Mononuclear cell (primary cell): ENCODE results near the gene IL26. TPM values are rescaled to one million over a fixed set of nuclear protein-coding genes. Genes with fewer than 3 reads are reported as not detected.

Source experiments
- H3K27me3 ChIP-seq: 2 replicates; pipeline ENCODE4 v1.6.0; 2011; ENCODE audit warnings: low read length, control low read depth; ENCODE audit not compliant: insufficient read depth
- H3K4me1 ChIP-seq: 2 replicates; pipeline ENCODE4 v1.5.1; 2011; ENCODE audit warnings: mild to moderate bottlenecking, low read length, control low read depth; ENCODE audit not compliant: insufficient read depth
- H3K4me3 ChIP-seq: 2 replicates; pipeline ENCODE4 v1.5.1; 2011; ENCODE audit warnings: mild to moderate bottlenecking, low read length, moderate library complexity
- H3K9me3 ChIP-seq: 2 replicates; pipeline ENCODE4 v1.5.1; 2011; ENCODE audit warnings: low read depth, mild to moderate bottlenecking, control low read depth, low read length
- total RNA-seq: library from RNA; depleted of rRNA; stranded (reverse); fragments of >200 nt; gene quantifications from one replicate; pipeline ENCODE4 v1.2.3, GENCODE V29; 2012

Gene IL26
- 0.21 TPM for total RNA-seq

DNA sequence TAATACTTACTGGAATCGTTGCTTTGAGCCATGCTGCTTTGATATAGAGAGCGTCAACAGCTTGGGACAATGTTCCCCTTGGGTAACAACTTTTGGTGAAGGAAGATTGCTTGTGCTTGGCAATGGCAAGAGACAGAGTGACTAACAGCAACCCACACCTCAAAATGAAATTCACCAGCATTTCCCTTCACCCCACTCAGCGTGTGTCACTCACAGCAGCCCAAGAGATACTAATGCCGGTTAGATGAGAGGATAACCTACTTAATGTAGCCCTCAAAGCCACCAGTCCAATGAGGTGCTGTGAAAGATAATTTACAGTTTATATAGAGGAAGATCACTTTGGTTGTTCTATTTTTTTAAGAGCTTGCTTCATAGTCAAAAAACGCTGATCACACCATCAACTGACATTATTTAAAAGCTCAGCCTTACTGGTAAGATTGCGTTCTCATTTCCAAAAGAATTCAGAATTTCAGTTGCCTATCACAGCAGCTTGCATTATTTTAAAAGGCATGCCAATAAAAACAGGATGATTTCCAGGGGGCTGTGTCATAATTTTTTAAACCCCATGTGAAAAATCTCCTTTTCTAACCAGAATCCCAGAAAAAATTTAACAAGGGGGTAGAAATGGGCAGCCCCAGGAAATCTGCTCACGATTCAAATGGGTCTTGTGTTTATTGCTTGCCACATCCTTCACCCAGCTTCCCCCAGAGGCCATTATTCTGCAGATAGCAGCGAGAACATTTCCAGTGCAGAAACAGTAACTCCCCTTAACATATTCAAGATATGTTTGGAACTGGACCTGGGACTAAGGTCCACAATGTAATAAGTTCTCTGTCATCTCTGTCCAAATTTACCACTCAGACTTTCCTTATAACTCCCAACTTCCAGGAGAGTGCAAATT lies at the start of gene IL26:
Gene IL26, minus strand, starts transcription at position 235 of the 901 bp plus-strand sequence. Its CDS starts 54 bp downstream, at position 181.
- Histone ChIP-seq H3K9me3 (no peaks in the 10 kb centered on the region), H3K4me3 (no peak within 1 kb of the TSS)

DNA sequence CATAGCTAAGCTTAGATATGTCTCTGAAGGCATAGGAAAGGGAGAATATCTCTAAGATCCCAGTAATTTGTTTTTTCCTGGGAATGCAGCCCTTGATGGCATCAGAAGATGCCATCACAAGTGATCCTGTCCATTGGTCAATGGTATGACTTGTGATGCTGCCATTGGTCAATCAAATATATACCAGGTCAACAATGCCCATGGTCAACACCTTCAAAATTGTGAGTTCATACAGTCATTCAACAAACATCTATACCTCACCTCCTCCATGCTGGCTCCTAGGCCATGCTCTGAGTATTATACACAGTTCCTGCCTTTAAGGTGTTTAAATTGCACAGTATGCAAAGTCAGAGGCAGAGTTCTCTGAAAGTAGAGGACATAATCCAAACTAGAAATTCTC lies 47.1 kb upstream of the IL26 start:
- Histone ChIP-seq H3K4me1 (peaks cover 8% of the 10 kb centered on the region), H3K27me3 (no peaks in the 10 kb centered on the region), H3K9me3 (no peaks in the 10 kb centered on the region), H3K4me3 (no peak overlapping the region)

More for the DNA sequence above, at the start of gene IL26:
- Histone ChIP-seq H3K4me1 (peaks cover 5% of the 10 kb centered on the region), H3K27me3 (no peaks in the 10 kb centered on the region)

DNA sequence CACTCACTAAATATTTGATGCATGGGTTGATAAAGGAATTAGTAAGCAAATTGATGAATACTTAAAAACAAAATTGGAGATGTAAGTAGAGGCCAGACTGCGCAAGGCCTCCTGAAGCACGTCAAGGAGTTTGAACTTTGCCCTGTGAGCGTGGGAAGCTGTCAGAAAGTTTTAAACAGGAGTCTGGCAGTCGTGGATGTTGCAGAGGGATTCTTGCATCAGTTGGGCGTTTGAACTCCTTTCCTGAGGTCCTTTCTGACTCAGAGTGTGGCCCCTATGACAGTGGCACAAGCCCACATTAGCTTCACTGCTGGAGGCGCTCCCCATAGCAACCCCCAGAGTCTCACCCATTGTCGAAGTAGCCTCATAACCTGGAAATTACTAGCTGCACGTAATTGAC lies 45.7 kb upstream of the IL26 start:
- peaks cover 18% of the 10 kb centered on the region for H3K4me1 ChIP-seq
- H3K27me3 ChIP-seq: no peaks in the 10 kb centered on the region
- H3K4me3 ChIP-seq: no peak overlapping the region
- no peaks in the 10 kb centered on the region for H3K9me3 ChIP-seq

DNA sequence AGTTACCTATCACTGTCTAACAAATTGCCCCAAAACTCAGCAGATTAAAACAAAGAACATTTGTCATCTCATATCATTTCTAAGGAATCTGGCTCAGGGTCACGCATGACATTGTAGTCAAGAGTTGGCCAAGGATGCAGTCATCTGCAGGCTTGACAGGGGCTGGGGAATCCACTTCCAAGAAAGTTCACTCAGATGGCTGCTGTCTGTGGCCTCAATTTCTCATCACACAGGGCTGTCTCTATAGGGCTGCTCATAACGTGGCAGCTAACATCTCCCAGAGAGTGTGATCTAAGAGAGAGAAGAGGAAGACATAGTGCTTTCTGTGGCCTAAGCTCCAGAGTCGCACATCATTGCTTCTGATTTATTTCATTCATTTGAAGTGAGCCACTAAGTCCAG lies 44.7 kb upstream of the IL26 start:
- no peaks in the 10 kb centered on the region for H3K9me3 ChIP-seq
- peaks cover 18% of the 10 kb centered on the region for H3K4me1 ChIP-seq
- no peak overlapping the region for H3K4me3 ChIP-seq
- H3K27me3 ChIP-seq: no peaks in the 10 kb centered on the region

- Histone ChIP-seq H3K4me3 (no peak overlapping the region), H3K9me3 (no peaks in the 10 kb centered on the region), H3K27me3 (no peaks in the 10 kb centered on the region), H3K4me1 (peaks cover 18% of the 10 kb centered on the region)
Measured at GRCh38 chr12:68269779-68270178, 44.2 kb upstream of the IL26 start.

- peaks cover 18% of the 10 kb centered on the region for H3K4me1 ChIP-seq
- no peaks in the 10 kb centered on the region for H3K9me3 ChIP-seq
- no peak overlapping the region for H3K4me3 ChIP-seq
- no peaks in the 10 kb centered on the region for H3K27me3 ChIP-seq
Measured at GRCh38 chr12:68268967-68269366, 43.4 kb upstream of the IL26 start.

DNA sequence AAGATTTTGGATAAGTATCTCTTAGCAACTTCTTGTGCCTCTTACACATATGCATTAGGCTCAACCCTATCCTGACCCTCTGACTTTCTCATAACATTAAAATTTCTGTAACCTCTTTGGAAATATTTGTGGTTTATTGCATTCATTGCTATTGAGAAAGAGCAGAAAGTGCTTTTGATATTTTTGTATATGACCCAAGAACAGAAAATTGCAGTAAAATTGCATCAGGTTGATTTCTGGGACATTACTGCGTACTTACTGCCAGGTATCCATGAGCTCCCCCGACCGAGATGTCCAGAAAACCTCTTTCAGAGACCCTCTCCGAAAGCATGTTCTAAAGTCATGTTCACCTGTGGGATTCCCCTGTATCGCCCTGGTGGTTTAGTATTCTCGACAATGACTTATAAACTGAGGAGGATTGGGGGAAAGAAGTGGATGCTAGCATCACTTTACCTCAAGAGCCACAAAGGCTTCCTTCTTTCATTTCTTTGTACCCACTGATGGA lies 42.3 kb upstream of the IL26 start:
- Histone ChIP-seq H3K4me1 (peaks cover 18% of the 10 kb centered on the region), H3K9me3 (no peaks in the 10 kb centered on the region), H3K27me3 (no peaks in the 10 kb centered on the region), H3K4me3 (no peak overlapping the region)

GRCh38 chr12:68264857-68265256 lies 39.2 kb upstream of the IL26 start:
- Histone ChIP-seq H3K4me1 (peaks cover 14% of the 10 kb centered on the region), H3K4me3 (no peak overlapping the region), H3K9me3 (no peaks in the 10 kb centered on the region), H3K27me3 (no peaks in the 10 kb centered on the region)

DNA sequence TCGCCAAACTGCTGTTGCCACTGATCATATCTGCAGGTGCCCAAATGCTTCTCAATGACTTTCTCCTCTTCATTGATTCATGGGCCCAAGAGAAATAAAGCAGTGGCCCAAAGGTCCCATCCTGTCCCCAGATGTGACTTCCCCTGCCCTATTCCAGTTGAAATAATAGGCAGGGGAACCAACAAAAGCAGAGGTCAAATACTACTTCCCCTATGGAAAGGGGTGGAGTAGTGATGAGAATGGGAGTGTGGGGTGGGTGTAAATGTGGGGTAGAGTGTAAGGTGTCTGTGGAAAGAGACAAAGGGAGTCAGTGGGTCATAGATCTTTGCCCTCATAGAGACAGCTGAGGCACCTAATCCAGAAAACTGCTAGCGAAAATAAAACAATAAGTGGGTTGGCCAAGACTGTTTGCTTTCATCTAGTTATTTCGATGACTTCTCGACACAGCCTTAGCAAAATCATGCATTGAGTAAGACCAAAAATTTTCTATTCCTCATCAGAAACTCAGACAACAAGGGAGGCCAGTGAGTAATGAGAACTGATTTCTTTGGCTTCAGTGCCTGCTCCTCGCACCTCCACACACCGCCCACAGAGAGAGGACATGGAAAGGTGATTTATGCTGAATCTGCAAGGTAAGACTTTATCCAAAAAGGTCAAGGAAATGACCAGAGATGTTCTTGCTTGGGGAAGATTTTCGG lies 38.7 kb upstream of the IL26 start:
- H3K27me3 ChIP-seq: no peaks in the 10 kb centered on the region
- no peaks in the 10 kb centered on the region for H3K9me3 ChIP-seq
- no peak overlapping the region for H3K4me3 ChIP-seq
- peaks cover 14% of the 10 kb centered on the region for H3K4me1 ChIP-seq

GRCh38 chr12:68263366-68263765 lies 37.8 kb upstream of the IL26 start:
- H3K27me3 ChIP-seq: no peaks in the 10 kb centered on the region
- H3K9me3 ChIP-seq: no peaks in the 10 kb centered on the region
- no peak overlapping the region for H3K4me3 ChIP-seq
- peaks cover 14% of the 10 kb centered on the region for H3K4me1 ChIP-seq

DNA sequence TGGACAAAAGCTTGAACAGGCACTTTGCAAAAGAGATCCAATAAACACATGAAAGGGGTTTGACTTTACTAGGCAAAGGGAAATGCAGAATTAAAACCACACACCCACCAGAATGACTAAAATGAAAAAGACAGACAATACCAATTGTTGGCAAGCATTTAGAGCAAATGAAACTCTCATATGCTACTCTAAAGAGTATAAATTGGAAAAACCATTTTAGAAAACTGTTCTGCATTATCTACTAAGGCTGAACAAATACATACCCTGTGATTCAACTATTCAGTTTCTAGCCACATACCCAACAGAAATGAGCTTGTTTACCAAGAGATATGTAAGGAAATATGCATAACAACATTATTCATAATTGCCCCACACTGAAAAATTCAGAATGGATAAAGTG lies 36.3 kb upstream of the IL26 start:
- Histone ChIP-seq H3K9me3 (no peaks in the 10 kb centered on the region), H3K4me1 (peaks cover 3% of the 10 kb centered on the region), H3K4me3 (no peak overlapping the region), H3K27me3 (no peaks in the 10 kb centered on the region)

GRCh38 chr12:68260153-68260552 lies 34.5 kb upstream of the IL26 start:
- H3K4me1 ChIP-seq: no peaks in the 10 kb centered on the region
- no peaks in the 10 kb centered on the region for H3K27me3 ChIP-seq
- H3K9me3 ChIP-seq: no peaks in the 10 kb centered on the region
- H3K4me3 ChIP-seq: no peak overlapping the region

DNA sequence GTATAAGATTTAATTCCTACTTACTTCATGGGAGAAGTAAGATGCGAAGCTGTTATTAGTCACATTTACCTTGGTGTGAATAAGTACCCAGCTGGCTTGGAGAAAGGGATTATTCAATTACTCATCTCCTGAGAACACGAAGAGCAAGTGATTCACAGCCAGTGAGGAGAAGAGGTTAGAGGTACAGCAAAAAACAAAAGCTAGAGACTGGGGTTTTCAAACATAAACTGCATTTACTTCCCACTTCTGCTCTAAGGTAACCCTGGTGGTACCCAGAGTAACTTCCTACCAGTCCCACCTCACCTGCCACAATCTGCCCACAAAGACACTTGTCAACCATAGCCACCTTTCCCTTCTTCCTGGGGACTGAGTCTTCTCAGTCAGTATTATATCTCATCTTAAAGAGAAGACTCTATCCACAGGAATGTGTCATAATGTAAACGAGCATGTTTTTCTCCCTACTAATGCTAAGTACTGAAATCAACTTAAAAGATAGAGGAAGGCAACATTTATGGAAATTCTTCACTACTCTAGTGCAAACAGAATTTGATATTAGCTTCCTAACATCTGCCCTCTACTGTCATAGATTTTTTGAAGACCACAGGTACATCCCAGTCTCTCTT lies 33.8 kb upstream of the IL26 start:
- Histone ChIP-seq H3K9me3 (no peaks in the 10 kb centered on the region), H3K4me1 (no peaks in the 10 kb centered on the region), H3K4me3 (no peak overlapping the region), H3K27me3 (no peaks in the 10 kb centered on the region)

- no peaks in the 10 kb centered on the region for H3K9me3 ChIP-seq
- H3K4me1 ChIP-seq: no peaks in the 10 kb centered on the region
- no peaks in the 10 kb centered on the region for H3K27me3 ChIP-seq
- H3K4me3 ChIP-seq: no peak within 1 kb of the TSS
Measured at GRCh38 chr12:68253504-68253903, 27.9 kb upstream of the IL26 start, which contains the start of gene IL22. Gene IL22, minus strand, starts transcription at chr12:68253604. Its CDS starts 156 bp downstream, at chr12:68253448.

DNA sequence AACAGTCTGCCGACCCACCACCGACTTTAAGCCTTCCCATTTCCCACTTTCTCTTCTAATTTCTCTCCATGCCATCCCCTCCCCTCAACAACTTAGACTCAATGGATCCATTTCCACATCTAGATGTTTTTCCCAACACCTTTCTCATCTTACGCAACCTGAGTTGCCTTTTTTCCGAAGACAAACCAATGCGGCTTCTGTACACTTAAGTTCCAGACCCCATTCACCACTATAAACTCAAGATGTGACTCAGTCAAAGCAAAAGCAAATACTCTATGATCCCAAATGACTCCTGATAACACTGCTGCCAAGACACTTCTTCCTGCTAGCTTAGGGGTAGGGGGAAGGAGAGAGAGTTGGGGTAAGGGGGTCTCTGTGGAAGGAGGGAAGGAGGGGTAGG lies 26.5 kb upstream of the IL26 start:
- Histone ChIP-seq H3K4me1 (no peaks in the 10 kb centered on the region), H3K27me3 (no peaks in the 10 kb centered on the region), H3K4me3 (no peak overlapping the region), H3K9me3 (no peaks in the 10 kb centered on the region)
